SH-SY5Y (cell line): Measurements from ENCODE around the gene DEGS2.

Experiments
- GATA2 ChIP-seq: IDR thresholded peaks from 2 replicates; pipeline ENCODE4 v1.6.1; 2011; ENCODE audit warnings: mild to moderate bottlenecking, low read depth, low read length
- GATA3 ChIP-seq: IDR thresholded peaks from 2 replicates; pipeline ENCODE4 v1.6.1; 2011; ENCODE audit warnings: low read depth, mild to moderate bottlenecking, low read length, moderate library complexity

- TF ChIP-seq GATA2 (no peak), GATA3 (no peak)
Measured at GRCh38 chr14:100130521-100130920, 28.9 kb downstream of the DEGS2 start.
